Panc1 (cell line): ENCODE data around the gene TBC1D28. TPM values are rescaled to one million over a fixed set of nuclear protein-coding genes. Genes with fewer than 3 reads are reported as not detected.
"Not testable (repeated sequence)": the region's sequence is repeated elsewhere in the genome, so short reads cannot be mapped to it uniquely, and the experiment has no call there.

Source experiments
- ATAC-seq: fragments of 200-7000 bp; cut with Tn5 transposase; 2 replicates; pipeline ENCODE4 v1.9.1; 2020; ENCODE audit warnings: mild to moderate bottlenecking, moderate library complexity
- BruUV-seq: library from RNA; stranded (reverse); fragments of 400-500 nt; replicated peaks from 2 replicates; lab custom pipeline; 2021; lab: Mats Ljungman, UMichigan
- CTCF ChIA-PET: fragments of 300-600 bp; sonication (Branson Sonifier 250); formaldehyde crosslinking; loops from one replicate; lab custom pipeline; 2022; ENCODE audit warnings: antibody characterized with exemption; lab: Charles Lee
- POLR2A ChIA-PET: fragments of 300-600 bp; sonication (Branson Sonifier 250); formaldehyde crosslinking; loops from one replicate; lab custom pipeline; 2022; ENCODE audit warnings: antibody characterized with exemption; lab: Charles Lee
- DNase-seq: peaks from one replicate; pipeline ENCODE4 v3.0.0-alpha.2; 2010; ENCODE audit warnings: low read depth, low spot score
- H3K27ac ChIP-seq: 2 replicates; pipeline ENCODE4 v1.5.1; 2011; ENCODE audit warnings: mild to moderate bottlenecking, low read length, inconsistent platforms
- H3K27me3 ChIP-seq: fragments of 200-500 bp; sonication (Bioruptor generic); 2 replicates; pipeline ENCODE4 v1.6.0; 2014; ENCODE audit warnings: low read length, inconsistent platforms; ENCODE audit not compliant: control insufficient read depth, insufficient read depth
- H3K36me3 ChIP-seq: fragments of 200-500 bp; sonication (Bioruptor generic); 2 replicates; pipeline ENCODE4 v1.5.1; 2014; ENCODE audit warnings: inconsistent platforms, mild to moderate bottlenecking, low read length, moderate library complexity; ENCODE audit not compliant: control insufficient read depth, insufficient read depth
- H3K4me1 ChIP-seq: 2 replicates; pipeline ENCODE4 v1.5.1; 2011; ENCODE audit warnings: inconsistent platforms, mild to moderate bottlenecking, low read length, moderate library complexity; ENCODE audit not compliant: control insufficient read depth, insufficient read depth
- H3K4me3 ChIP-seq, 2 experiments: 2 replicates each; pipeline ENCODE4 v1.5.1; 2011 to 2012; ENCODE audit warnings: low read depth in 2 of 2, low read length in 2 of 2, mild to moderate bottlenecking in 2 of 2, inconsistent platforms in 1 of 2, moderate library complexity in 1 of 2
- H3K9me3 ChIP-seq: fragments of 200-500 bp; sonication (Bioruptor generic); 2 replicates; pipeline ENCODE4 v1.5.1; 2014; ENCODE audit warnings: low read depth, mild to moderate bottlenecking, inconsistent platforms, low read length, moderate library complexity; ENCODE audit not compliant: control insufficient read depth, insufficient read depth
- in situ Hi-C: cut with HindIII; loops from 2 replicates; pipeline ENCODE4 v1.10.0; 2016; ENCODE audit warnings: low sequenced_read_pairs, low pct_unique_long_range_greater_than_20kb
- intact Hi-C: fragments of 100-400 bp; cut with micrococcal nuclease; formaldehyde crosslinking; loops from one replicate; pipeline ENCODE4 v1.10.0; 2022; ENCODE audit not compliant: unreplicated experiment
- total RNA-seq: library from RNA; stranded (reverse); gene quantifications from one replicate; pipeline ENCODE4 v1.2.1, GENCODE V29; 2021; ENCODE audit not compliant: unreplicated experiment

Gene TBC1D28
- total RNA-seq, 1 experiment from 2014 or later: not detected

DNA sequence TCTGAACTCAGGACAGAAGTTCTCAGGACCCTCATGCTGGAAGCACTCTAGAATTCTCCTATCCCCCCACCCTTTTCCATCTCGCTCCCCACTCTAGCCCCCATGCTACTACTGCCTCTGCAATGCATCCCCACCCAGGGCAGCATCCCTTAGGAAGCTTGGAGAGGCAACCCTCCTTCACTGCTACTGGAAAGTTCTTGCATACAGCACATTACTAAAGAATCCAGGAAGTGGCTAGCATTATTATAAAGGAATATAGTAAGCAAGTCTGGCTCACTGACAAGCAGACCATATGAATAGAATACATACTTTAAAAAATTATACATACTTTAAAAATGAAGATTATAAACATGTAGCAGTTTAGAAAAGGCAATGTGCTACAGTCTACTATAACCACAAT, 24.4 kb upstream of the TBC1D28 start:
- H3K4me3 ChIP-seq, POLR2A ChIA-PET, CTCF ChIA-PET, intact Hi-C loops, BruUV-seq, H3K27ac ChIP-seq, in situ Hi-C loops, H3K4me1 ChIP-seq, H3K27me3 ChIP-seq, H3K36me3 ChIP-seq, H3K9me3 ChIP-seq, ATAC-seq, DNase-seq: not testable (repeated sequence)

DNA sequence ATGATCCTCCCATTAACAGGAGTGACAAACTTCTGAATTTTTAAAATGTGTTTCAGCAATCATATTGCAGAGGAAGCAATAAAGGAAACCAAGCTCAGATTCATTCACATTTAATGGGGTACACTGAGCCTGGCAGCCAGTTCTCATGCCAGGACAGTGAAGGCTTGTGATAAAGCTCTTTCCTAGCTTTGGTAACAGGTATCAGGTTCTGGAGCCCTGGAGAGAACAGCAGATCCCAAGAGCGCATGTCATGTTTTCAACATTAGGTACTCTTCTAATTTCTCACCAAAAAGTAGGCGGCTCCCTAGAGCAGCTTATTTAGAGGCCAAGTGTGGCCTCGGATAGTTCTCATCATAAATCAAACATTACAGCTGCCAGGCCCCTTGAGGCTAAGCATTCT, 23.3 kb upstream of the TBC1D28 start:
- DNase-seq, BruUV-seq, H3K4me1 ChIP-seq, H3K27ac ChIP-seq, in situ Hi-C loops, ATAC-seq, CTCF ChIA-PET, H3K4me3 ChIP-seq, H3K9me3 ChIP-seq, H3K36me3 ChIP-seq, H3K27me3 ChIP-seq, POLR2A ChIA-PET, intact Hi-C loops: not testable (repeated sequence)

GRCh38 chr17:18666326-18666725, 22.1 kb upstream of the TBC1D28 start:
- H3K9me3 ChIP-seq, H3K27me3 ChIP-seq, intact Hi-C loops, CTCF ChIA-PET, in situ Hi-C loops, H3K4me3 ChIP-seq, H3K36me3 ChIP-seq, DNase-seq, H3K4me1 ChIP-seq, BruUV-seq, H3K27ac ChIP-seq, ATAC-seq, POLR2A ChIA-PET: not testable (repeated sequence)

DNA sequence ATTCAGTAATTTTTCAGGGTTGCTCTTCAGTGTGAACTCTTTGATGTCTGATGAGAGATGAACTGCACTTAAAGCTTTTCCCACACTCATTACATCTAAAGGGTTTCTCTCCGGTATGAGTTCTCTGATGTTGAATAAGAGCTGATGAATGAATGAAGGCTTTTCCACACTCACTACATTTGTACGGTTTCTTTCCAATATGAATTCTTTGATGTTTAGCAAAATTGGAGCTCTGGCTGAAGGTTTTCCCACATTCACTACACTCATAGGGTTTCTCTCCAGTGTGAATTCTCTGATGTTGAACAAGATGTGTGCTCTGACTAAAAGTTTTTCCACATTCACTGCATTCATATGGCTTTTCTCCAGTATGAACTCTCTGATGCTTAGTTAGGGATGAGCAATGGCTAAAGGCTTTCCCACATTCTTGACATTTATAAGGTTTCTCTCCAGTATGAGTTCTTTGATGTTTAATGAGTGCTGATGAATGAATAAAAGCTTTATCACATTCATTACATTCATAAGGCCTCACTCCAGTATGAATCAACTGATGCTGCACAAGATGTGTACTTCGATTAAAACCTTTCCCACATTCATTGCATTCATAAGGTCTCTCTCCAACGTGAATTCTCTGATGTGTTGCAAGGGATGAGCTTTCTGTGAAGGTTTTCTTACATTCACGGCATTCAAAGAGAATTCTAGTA, 17.9 kb upstream of the TBC1D28 start:
- H3K9me3 ChIP-seq, H3K4me1 ChIP-seq, ATAC-seq, H3K4me3 ChIP-seq, H3K36me3 ChIP-seq, H3K27ac ChIP-seq, H3K27me3 ChIP-seq, CTCF ChIA-PET, BruUV-seq, in situ Hi-C loops, POLR2A ChIA-PET, intact Hi-C loops, DNase-seq: not testable (repeated sequence)

DNA sequence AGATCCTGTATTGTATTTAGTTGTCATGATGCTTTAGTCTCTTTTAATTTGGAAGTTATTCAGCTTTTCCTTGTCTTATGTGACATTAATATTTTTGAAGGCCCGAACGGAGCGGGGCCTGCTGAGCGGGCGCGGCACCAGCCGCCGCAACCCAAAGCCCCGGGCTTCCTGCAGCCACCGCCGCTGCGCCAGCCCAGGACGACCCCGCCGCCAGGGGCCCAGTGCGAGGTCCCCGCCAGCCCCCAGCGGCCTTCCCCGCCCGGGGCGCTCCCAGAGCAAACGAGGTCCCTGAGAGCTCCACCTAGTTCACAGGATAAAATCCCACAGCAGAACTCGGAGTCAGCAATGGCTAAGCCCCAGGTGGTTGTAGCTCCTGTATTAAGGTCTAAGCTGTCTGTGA, 5.9 kb upstream of the TBC1D28 start:
- DNase-seq, BruUV-seq, CTCF ChIA-PET, H3K27me3 ChIP-seq, H3K36me3 ChIP-seq, intact Hi-C loops, H3K9me3 ChIP-seq, ATAC-seq, H3K4me1 ChIP-seq, H3K27ac ChIP-seq, H3K4me3 ChIP-seq, POLR2A ChIA-PET, in situ Hi-C loops: not testable (repeated sequence)

DNA sequence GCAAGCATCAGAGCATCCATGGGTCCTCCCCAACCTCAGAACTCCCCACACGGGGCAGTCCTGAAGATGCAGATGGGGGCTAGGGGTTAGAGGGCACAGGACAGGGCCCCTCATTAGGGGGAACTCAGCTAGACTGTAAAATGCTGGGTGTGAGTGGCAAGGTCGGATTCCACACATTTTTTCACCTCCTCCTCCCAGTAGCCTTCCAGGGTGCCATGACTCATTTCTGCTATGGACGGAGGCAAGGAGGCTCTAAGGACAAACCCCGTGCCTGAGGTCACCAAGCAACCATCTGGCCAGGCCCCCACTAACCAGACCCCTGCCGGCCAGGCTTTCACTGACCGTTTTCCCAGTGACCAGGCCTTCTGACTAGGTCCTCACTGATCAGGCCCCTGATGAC, 1.1 kb downstream of the TBC1D28 start:
- BruUV-seq, H3K4me1 ChIP-seq, DNase-seq, in situ Hi-C loops, H3K9me3 ChIP-seq, H3K36me3 ChIP-seq, POLR2A ChIA-PET, CTCF ChIA-PET, H3K27me3 ChIP-seq, H3K27ac ChIP-seq, ATAC-seq, intact Hi-C loops, H3K4me3 ChIP-seq: not testable (repeated sequence)

DNA sequence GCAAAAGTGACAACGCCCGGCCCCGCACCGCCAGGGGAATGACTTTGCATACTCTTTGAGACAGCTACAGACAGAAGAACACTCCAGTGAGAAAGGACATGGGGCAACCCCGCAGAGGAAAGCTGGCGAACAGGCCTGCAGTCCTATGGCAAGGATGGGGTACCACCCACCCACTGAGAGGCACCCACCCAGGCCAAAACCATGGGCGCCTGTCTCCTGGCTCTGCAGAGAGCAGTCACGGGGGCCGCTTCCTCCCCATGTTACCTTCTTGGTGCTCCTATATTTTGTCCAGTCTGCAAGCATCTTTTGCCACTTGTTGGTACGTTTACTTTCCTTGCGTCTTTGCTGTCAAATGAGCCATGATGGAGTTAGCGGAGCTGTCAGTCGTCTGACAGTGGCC, 5.8 kb downstream of the TBC1D28 start:
- H3K27ac ChIP-seq, in situ Hi-C loops, BruUV-seq, intact Hi-C loops, ATAC-seq, DNase-seq, H3K9me3 ChIP-seq, H3K27me3 ChIP-seq, CTCF ChIA-PET, H3K4me1 ChIP-seq, POLR2A ChIA-PET, H3K4me3 ChIP-seq, H3K36me3 ChIP-seq: not testable (repeated sequence)
